ENCODE data around the gene TEX101. TPM values are rescaled to one million over a fixed set of nuclear protein-coding genes. Genes with fewer than 3 reads are reported as not detected.

Gene TEX101
- total RNA-seq, 1 experiment from 2014 or later, result not detected

DNA sequence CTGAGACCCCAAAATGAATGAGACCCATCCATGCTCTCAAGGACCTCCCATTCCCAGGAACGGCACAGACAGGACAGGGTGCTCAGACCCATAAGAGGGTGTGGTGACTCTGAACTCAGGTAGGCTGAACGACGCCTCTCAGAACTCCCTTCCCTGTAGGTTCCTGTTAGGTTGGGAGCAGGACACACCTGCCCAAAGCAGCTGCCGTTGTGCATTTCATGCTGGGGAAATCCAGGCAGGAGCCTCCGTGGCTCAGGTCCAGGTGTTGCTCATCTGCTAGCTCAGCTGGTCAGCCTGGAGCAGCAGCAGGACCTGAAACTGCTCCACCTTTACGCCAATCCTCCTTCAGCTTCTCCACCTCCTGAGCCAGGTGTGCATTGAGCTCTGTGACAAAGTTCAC, 19.1 kb upstream of the TEX101 start:
- no peak overlapping the region for H3K27ac ChIP-seq
- H2AFZ ChIP-seq, result no peak overlapping the region
- no peaks in the 10 kb centered on the region for H3K79me2 ChIP-seq (ENCODE audit: low read depth)
- no peaks in the 10 kb centered on the region for H3K36me3 ChIP-seq (ENCODE audit: low read depth)
- TF ChIP-seq EZH2 (IDR thresholded peaks at IDR 0.05; ENCODE audit: low read depth), result no peak
- TF ChIP-seq, protein P1, sequence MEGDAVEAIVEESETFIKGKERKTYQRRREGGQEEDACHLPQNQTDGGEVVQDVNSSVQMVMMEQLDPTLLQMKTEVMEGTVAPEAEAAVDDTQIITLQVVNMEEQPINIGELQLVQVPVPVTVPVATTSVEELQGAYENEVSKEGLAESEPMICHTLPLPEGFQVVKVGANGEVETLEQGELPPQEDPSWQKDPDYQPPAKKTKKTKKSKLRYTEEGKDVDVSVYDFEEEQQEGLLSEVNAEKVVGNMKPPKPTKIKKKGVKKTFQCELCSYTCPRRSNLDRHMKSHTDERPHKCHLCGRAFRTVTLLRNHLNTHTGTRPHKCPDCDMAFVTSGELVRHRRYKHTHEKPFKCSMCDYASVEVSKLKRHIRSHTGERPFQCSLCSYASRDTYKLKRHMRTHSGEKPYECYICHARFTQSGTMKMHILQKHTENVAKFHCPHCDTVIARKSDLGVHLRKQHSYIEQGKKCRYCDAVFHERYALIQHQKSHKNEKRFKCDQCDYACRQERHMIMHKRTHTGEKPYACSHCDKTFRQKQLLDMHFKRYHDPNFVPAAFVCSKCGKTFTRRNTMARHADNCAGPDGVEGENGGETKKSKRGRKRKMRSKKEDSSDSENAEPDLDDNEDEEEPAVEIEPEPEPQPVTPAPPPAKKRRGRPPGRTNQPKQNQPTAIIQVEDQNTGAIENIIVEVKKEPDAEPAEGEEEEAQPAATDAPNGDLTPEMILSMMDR (conservative IDR thresholded peaks at IDR 0.05), result no peak
- peak; percentile 40 to 41 for DNase-seq
- H3K27me3 ChIP-seq (ENCODE audit: insufficient read depth, low read depth), result no peaks in the 10 kb centered on the region
- no peaks in the 10 kb centered on the region for H4K20me1 ChIP-seq (ENCODE audit: insufficient read depth)
- H3K4me3 ChIP-seq, result no peak overlapping the region
- intact Hi-C loops (cut with micrococcal nuclease; ENCODE audit: unreplicated experiment), result no loop called here
- peak overlapping the region; percentile 21 for H3K4me2 ChIP-seq
- no peaks in the 10 kb centered on the region for H3K9me2 ChIP-seq (ENCODE audit: insufficient read depth)
- no TSS peak for BruUV-seq (replicated peaks)
- H3F3A ChIP-seq (ENCODE audit: insufficient read depth, low read depth), result peaks cover 5% of the 10 kb centered on the region; the same call in 1 of the 2 replicates
- POLR2A ChIA-PET (ENCODE audit: unreplicated experiment), result interaction anchor here (0.7 kb wide), 1 partner anchor 37 kb away, joined by 3 read pairs; no protein-coding TSS in a partner anchor
- no peaks in the 10 kb centered on the region for H3K9me3 ChIP-seq (ENCODE audit: insufficient read depth, low read depth)
- H3K4me1 ChIP-seq (replicated peaks; ENCODE audit: insufficient read depth), result peaks cover 12% of the 10 kb centered on the region
- CTCF ChIA-PET, result no interaction called here

GRCh38 chr19:43406297-43406696, 8.4 kb upstream of the TEX101 start:
- Histone ChIP-seq H4K20me1 (ENCODE audit: insufficient read depth) (no peaks in the 10 kb centered on the region), H2AFZ (no peak overlapping the region), H3K4me1 (replicated peaks; ENCODE audit: insufficient read depth) (no peaks in the 10 kb centered on the region), H3K27me3 (ENCODE audit: insufficient read depth, low read depth) (no peaks in the 10 kb centered on the region), H3K4me3 (no peak overlapping the region), H3K36me3 (ENCODE audit: low read depth) (no peaks in the 10 kb centered on the region), H3K9me2 (ENCODE audit: insufficient read depth) (no peaks in the 10 kb centered on the region), H3K79me2 (ENCODE audit: low read depth) (no peaks in the 10 kb centered on the region), H3F3A (ENCODE audit: insufficient read depth, low read depth) (no peaks in the 10 kb centered on the region), H3K9me3 (ENCODE audit: insufficient read depth, low read depth) (no peaks in the 10 kb centered on the region), H3K27ac (no peak overlapping the region), H3K4me2 (no peak overlapping the region)
- ChIA-PET POLR2A (ENCODE audit: unreplicated experiment) (no interaction called here), CTCF (interaction anchor here (0.6 kb wide), 1 partner anchor 26 kb away, joined by 3 read pairs; no protein-coding TSS in a partner anchor)
- DNase-seq, result no peak
- BruUV-seq (replicated peaks), result no TSS peak
- intact Hi-C loops (cut with micrococcal nuclease; ENCODE audit: unreplicated experiment), result no loop called here
- TF ChIP-seq, protein P1 (conservative IDR thresholded peaks at IDR 0.05), result no peak
- no peak for TF ChIP-seq EZH2 (IDR thresholded peaks at IDR 0.05; ENCODE audit: low read depth)

DNA sequence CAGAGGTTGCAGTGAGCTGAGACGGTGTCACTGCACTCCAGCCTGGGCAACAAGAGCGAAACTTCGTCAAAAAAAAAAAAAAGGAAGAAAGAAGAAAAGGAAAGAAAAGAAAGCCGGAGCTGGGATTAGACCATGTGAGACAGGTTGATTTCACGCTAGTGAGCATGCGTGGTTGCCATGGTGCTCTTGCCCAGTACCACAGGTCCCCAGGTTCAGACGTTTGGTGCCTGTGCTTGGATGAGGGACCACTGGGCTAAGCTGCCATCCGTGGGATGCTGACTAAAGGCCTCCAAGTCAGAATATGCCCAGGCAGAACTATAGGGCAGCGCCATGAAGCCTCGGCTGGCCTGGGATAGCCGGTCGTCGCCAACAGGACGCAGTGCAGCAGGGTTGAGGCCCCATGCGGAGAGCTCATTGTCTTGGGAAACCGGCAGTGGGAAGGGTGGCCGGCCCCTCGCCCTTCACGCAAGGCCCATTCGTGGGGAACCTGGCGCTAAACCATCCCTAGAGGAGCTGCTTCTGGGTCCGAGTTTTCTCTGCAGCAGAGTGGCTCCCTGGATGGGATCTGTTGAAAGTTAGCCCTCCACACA, 7.2 kb upstream of the TEX101 start:
- Histone ChIP-seq H3K27ac (no peak overlapping the region), H2AFZ (no peak overlapping the region), H3K79me2 (ENCODE audit: low read depth) (no peaks in the 10 kb centered on the region), H3K4me1 (replicated peaks; ENCODE audit: insufficient read depth) (0 out of 2 replicates have a peak, but pooled peaks cover 6% of the 10 kb centered on the region), H4K20me1 (ENCODE audit: insufficient read depth) (no peaks in the 10 kb centered on the region), H3K4me2 (no peak overlapping the region), H3K27me3 (ENCODE audit: insufficient read depth, low read depth) (no peaks in the 10 kb centered on the region), H3K4me3 (no peak overlapping the region), H3F3A (ENCODE audit: insufficient read depth, low read depth) (peaks cover 6% of the 10 kb centered on the region; the same call in 1 of the 2 replicates), H3K9me2 (ENCODE audit: insufficient read depth) (no peaks in the 10 kb centered on the region), H3K36me3 (ENCODE audit: low read depth) (no peaks in the 10 kb centered on the region), H3K9me3 (ENCODE audit: insufficient read depth, low read depth) (no peaks in the 10 kb centered on the region)
- intact Hi-C loops (cut with micrococcal nuclease; ENCODE audit: unreplicated experiment), result no loop called here
- CTCF ChIA-PET, result no interaction called here
- TF ChIP-seq EZH2 (IDR thresholded peaks at IDR 0.05; ENCODE audit: low read depth), result no peak
- TF ChIP-seq, protein P1 (conservative IDR thresholded peaks at IDR 0.05), result no peak
- BruUV-seq (replicated peaks), result no TSS peak
- POLR2A ChIA-PET (ENCODE audit: unreplicated experiment), result no interaction called here
- DNase-seq, result no peak
